ENCODE data around the gene SNRPD2. TPM values are rescaled to one million over a fixed set of nuclear protein-coding genes. Genes with fewer than 3 reads are reported as not detected.

Gene SNRPD2
- total and polyA plus RNA-seq, 2 of the 8 experiments (the other 6 are each of a cell fraction or from before 2014, with no cell fraction given) = 645 to 759 TPM

GRCh38 chr19:45643024-45643926 lies 48.5 kb downstream of the SNRPD2 start (continued):
- TF ChIP-seq POU5F1 (IDR thresholded peaks at IDR 0.05; ENCODE audit: low read depth, low read length) (no peak), SIX5 (IDR thresholded peaks at IDR 0.05; ENCODE audit: low read depth, low read length) (no peak), EZH2 (IDR thresholded peaks at IDR 0.05; ENCODE audit: low read depth, low read length, severe bottlenecking) (no peak), KDM4A (IDR thresholded peaks at IDR 0.05; ENCODE audit: low read depth, low read length, severe bottlenecking) (peak; percentile 86), BACH1 (IDR thresholded peaks at IDR 0.05; ENCODE audit: low read length) (no peak), YY1 (IDR thresholded peaks at IDR 0.05; ENCODE audit: low read depth, low read length) (0 out of 2 replicates have a peak, but pooled peaks have one; percentile 25), POLR2A (IDR thresholded peaks at IDR 0.05; ENCODE audit: control extremely low read depth in 1 of 2, low read depth in 2 of 2, low read length in 2 of 2) (peak in 1 of 2 experiments; percentile 31; a peak in 1 of 3 replicates), RFX5 (IDR thresholded peaks at IDR 0.05; ENCODE audit: borderline replicate concordance, low read depth, low read length) (no peak), TAF1 (IDR thresholded peaks at IDR 0.05; ENCODE audit: low read depth, low read length) (0 out of 2 replicates have a peak, but pooled peaks have one; percentile 41), TBP (IDR thresholded peaks at IDR 0.05; ENCODE audit: low read depth, low read length) (no peak), RBBP5 (IDR thresholded peaks at IDR 0.05; ENCODE audit: borderline replicate concordance, low read depth, low read length) (no peak; the same call in 1 of the 2 replicates), CBX8 (IDR thresholded peaks at IDR 0.05; ENCODE audit: borderline replicate concordance, low read depth, low read length) (no peak), HDAC2 (IDR thresholded peaks at IDR 0.05; ENCODE audit: borderline replicate concordance in 1 of 2, low read depth in 2 of 2, low read length in 2 of 2) (no peak), CHD1 (IDR thresholded peaks at IDR 0.05; ENCODE audit: low read depth, low read length) (no peak), CEBPB (IDR thresholded peaks at IDR 0.05; ENCODE audit: low read depth, low read length) (no peak), SIRT6 (IDR thresholded peaks at IDR 0.05; ENCODE audit: low read length) (no peak), SP2 (IDR thresholded peaks at IDR 0.05; ENCODE audit: low read length) (no peak), KDM5A (IDR thresholded peaks at IDR 0.05; ENCODE audit: low read length) (peak; percentile 56; the same call in 1 of the 2 replicates), CREB1 (IDR thresholded peaks at IDR 0.05) (0 out of 2 replicates have a peak, but pooled peaks have one; percentile 40), NANOG (IDR thresholded peaks at IDR 0.05; ENCODE audit: insufficient read depth, low read depth, low read length, poor library complexity, severe bottlenecking) (no peak), EGR1 (IDR thresholded peaks at IDR 0.05; ENCODE audit: borderline replicate concordance, low read depth, low read length) (no peak)
- TF ChIP-seq, protein P1, sequence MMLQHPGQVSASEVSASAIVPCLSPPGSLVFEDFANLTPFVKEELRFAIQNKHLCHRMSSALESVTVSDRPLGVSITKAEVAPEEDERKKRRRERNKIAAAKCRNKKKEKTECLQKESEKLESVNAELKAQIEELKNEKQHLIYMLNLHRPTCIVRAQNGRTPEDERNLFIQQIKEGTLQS (IDR thresholded peaks at IDR 0.05; ENCODE audit: insufficient read depth, low read depth, low read length) = no peak
- TF ChIP-seq, protein P2, sequence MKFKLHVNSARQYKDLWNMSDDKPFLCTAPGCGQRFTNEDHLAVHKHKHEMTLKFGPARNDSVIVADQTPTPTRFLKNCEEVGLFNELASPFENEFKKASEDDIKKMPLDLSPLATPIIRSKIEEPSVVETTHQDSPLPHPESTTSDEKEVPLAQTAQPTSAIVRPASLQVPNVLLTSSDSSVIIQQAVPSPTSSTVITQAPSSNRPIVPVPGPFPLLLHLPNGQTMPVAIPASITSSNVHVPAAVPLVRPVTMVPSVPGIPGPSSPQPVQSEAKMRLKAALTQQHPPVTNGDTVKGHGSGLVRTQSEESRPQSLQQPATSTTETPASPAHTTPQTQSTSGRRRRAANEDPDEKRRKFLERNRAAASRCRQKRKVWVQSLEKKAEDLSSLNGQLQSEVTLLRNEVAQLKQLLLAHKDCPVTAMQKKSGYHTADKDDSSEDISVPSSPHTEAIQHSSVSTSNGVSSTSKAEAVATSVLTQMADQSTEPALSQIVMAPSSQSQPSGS (IDR thresholded peaks at IDR 0.05; ENCODE audit: low read length) = no peak

All from H1 (cell line).